OCI-LY1 (cell line): ENCODE data around the gene MX2.

Source experiments
- H2AFZ ChIP-seq: fragments of 200-600 bp; sonication (generic), shearing (Covaris generic); 2 replicates; pipeline ENCODE4 v1.6.0; 2014; ENCODE audit warnings: antibody characterized with exemption, mild to moderate bottlenecking, low read length
- H3F3A ChIP-seq: fragments of 200-600 bp; sonication (generic), shearing (Covaris generic); 2 replicates; pipeline ENCODE4 v1.6.0; 2014; ENCODE audit warnings: mild to moderate bottlenecking, antibody characterized with exemption, low read length, moderate library complexity; ENCODE audit not compliant: insufficient read depth
- H3K27ac ChIP-seq: fragments of 200-600 bp; sonication (generic); 2 replicates; pipeline ENCODE4 v1.5.1; 2014; ENCODE audit warnings: low read length, mixed run types, mild to moderate bottlenecking, low read depth; ENCODE audit not compliant: poor library complexity, severe bottlenecking
- H3K27me3 ChIP-seq: fragments of 200-600 bp; sonication (generic); 2 replicates; pipeline ENCODE4 v1.6.0; 2014; ENCODE audit warnings: antibody characterized with exemption, mild to moderate bottlenecking, low read length, moderate library complexity; ENCODE audit not compliant: insufficient read depth
- H3K36me3 ChIP-seq: fragments of 200-600 bp; sonication (generic); 2 replicates; pipeline ENCODE4 v1.6.1; 2014; ENCODE audit warnings: mild to moderate bottlenecking, antibody characterized with exemption, low read length, moderate library complexity, mixed read lengths; ENCODE audit not compliant: insufficient read depth
- H3K4me1 ChIP-seq: fragments of 200-600 bp; sonication (generic); 2 replicates; pipeline ENCODE4 v1.5.1; 2014; ENCODE audit warnings: mild to moderate bottlenecking, low read length, moderate library complexity; ENCODE audit not compliant: insufficient read depth, severe bottlenecking
- H3K4me2 ChIP-seq: fragments of 200-600 bp; sonication (generic), shearing (Covaris generic); 2 replicates; pipeline ENCODE4 v1.6.1; 2014; ENCODE audit warnings: low read length
- H3K4me3 ChIP-seq: fragments of 200-600 bp; sonication (generic); 2 replicates; pipeline ENCODE4 v1.5.1; 2014; ENCODE audit warnings: low read length, low read depth, mild to moderate bottlenecking, mixed read lengths; ENCODE audit not compliant: poor library complexity, severe bottlenecking
- H3K79me2 ChIP-seq: fragments of 200-600 bp; shearing (Covaris generic); 2 replicates; pipeline ENCODE4 v1.6.1; 2016; ENCODE audit warnings: mixed run types, low read length, mixed read lengths; ENCODE audit not compliant: insufficient read depth
- H3K9ac ChIP-seq: fragments of 200-600 bp; sonication (generic), shearing (Covaris generic); 2 replicates; pipeline ENCODE4 v1.6.1; 2014; ENCODE audit warnings: mild to moderate bottlenecking, low read length, mixed read lengths
- H3K9me2 ChIP-seq: fragments of 200-600 bp; sonication (generic), shearing (Covaris generic); 2 replicates; pipeline ENCODE4 v1.6.1; 2014; ENCODE audit warnings: low read depth, mild to moderate bottlenecking, low read length, mixed read lengths
- H3K9me3 ChIP-seq: fragments of 200-600 bp; shearing (Covaris generic); 2 replicates; pipeline ENCODE4 v1.6.1; 2014; ENCODE audit warnings: low read length, mixed read lengths
- H4K20me1 ChIP-seq: fragments of 200-600 bp; sonication (generic), shearing (Covaris generic); 2 replicates; pipeline ENCODE4 v1.6.0; 2016; ENCODE audit warnings: mild to moderate bottlenecking, low read length; ENCODE audit not compliant: insufficient read depth
- CTCF ChIP-seq: fragments of 200-600 bp; sonication (generic), shearing (Covaris generic); IDR thresholded peaks from 2 replicates; pipeline ENCODE4 v1.5.1; 2017; ENCODE audit warnings: mild to moderate bottlenecking, antibody characterized with exemption, low read length, moderate library complexity, mixed read lengths
- EZH2 ChIP-seq: fragments of 200-600 bp; sonication (generic), shearing (Covaris generic); IDR thresholded peaks from 2 replicates; pipeline ENCODE4 v1.8.0; 2017; ENCODE audit warnings: borderline replicate concordance, mixed run types, mild to moderate bottlenecking, antibody characterized with exemption, low read length, moderate library complexity, mixed read lengths

Gene MX2

GRCh38 chr21:41342035-41342434, 19.8 kb upstream of the MX2 start:
- Histone ChIP-seq H3K79me2 (no peaks in the 10 kb centered on the region), H3K4me3 (no peak overlapping the region), H3K4me2 (no peak overlapping the region), H4K20me1 (no peaks in the 10 kb centered on the region), H3K27me3 (no peaks in the 10 kb centered on the region), H3K9me2 (no peaks in the 10 kb centered on the region), H3K36me3 (peaks cover 8% of the 10 kb centered on the region), H3K9ac (no peak overlapping the region), H3K27ac (no peak overlapping the region), H3F3A (no peaks in the 10 kb centered on the region), H3K9me3 (peaks cover 18% of the 10 kb centered on the region), H2AFZ (no peak overlapping the region), H3K4me1 (no peaks in the 10 kb centered on the region)
- TF ChIP-seq CTCF (no peak), EZH2 (no peak)

- H3K4me2 ChIP-seq: no peak overlapping the region
- no peaks in the 10 kb centered on the region for H4K20me1 ChIP-seq
- H3K9me3 ChIP-seq: peaks cover 18% of the 10 kb centered on the region
- H2AFZ ChIP-seq: no peak overlapping the region
- no peak overlapping the region for H3K4me3 ChIP-seq
- H3K27ac ChIP-seq: no peak overlapping the region
- TF ChIP-seq EZH2: no peak
- no peak for TF ChIP-seq CTCF
- H3K27me3 ChIP-seq: no peaks in the 10 kb centered on the region
- peaks cover 8% of the 10 kb centered on the region for H3K36me3 ChIP-seq
- H3K4me1 ChIP-seq: no peaks in the 10 kb centered on the region
- H3K9ac ChIP-seq: no peak overlapping the region
- H3K9me2 ChIP-seq: no peaks in the 10 kb centered on the region
- no peaks in the 10 kb centered on the region for H3K79me2 ChIP-seq
- H3F3A ChIP-seq: no peaks in the 10 kb centered on the region
Observed at GRCh38 chr21:41344146-41344545, 17.7 kb upstream of the MX2 start.

GRCh38 chr21:41345356-41345755, 16.5 kb upstream of the MX2 start:
- no peaks in the 10 kb centered on the region for H3K27me3 ChIP-seq
- H3F3A ChIP-seq: no peaks in the 10 kb centered on the region
- no peak overlapping the region for H2AFZ ChIP-seq
- no peak overlapping the region for H3K4me2 ChIP-seq
- peaks cover 18% of the 10 kb centered on the region for H3K9me3 ChIP-seq
- H3K4me3 ChIP-seq: no peak overlapping the region
- no peak overlapping the region for H3K27ac ChIP-seq
- no peaks in the 10 kb centered on the region for H3K9me2 ChIP-seq
- H3K36me3 ChIP-seq: peaks cover 8% of the 10 kb centered on the region
- no peaks in the 10 kb centered on the region for H4K20me1 ChIP-seq
- no peaks in the 10 kb centered on the region for H3K4me1 ChIP-seq
- no peaks in the 10 kb centered on the region for H3K79me2 ChIP-seq
- TF ChIP-seq EZH2: no peak
- TF ChIP-seq CTCF: no peak
- no peak overlapping the region for H3K9ac ChIP-seq
